ENCODE data around the gene CRNKL1.
A peak's percentile ranks its signal among the peaks of the same experiment; 100 is the strongest.

The CRNKL1 gene

GRCh38 chr20:20052074-20052970 is at the start of gene CRNKL1, which contains the start of gene CFAP61:
Gene CRNKL1 (minus strand): TSS chr20:20052466. CDS start chr20:20052342, 124 bp downstream.
Gene CFAP61 (plus strand): TSS chr20:20052532. CDS start chr20:20056654, 4,122 bp downstream.
- DNase-seq, result peak; percentile 90

- DNase-seq, result no peak
These were observed 48.6 kb upstream of the CRNKL1 start for GRCh38 chr20:20100881-20101280.

GRCh38 chr20:20096421-20096820 is 44.2 kb upstream of the CRNKL1 start:
- no peak for DNase-seq

GRCh38 chr20:20095114-20095872 is 43.0 kb upstream of the CRNKL1 start:
- no peak for DNase-seq

- no peak for DNase-seq
These were observed 42.1 kb upstream of the CRNKL1 start for GRCh38 chr20:20094410-20094809.

GRCh38 chr20:20092827-20093226 is 40.6 kb upstream of the CRNKL1 start:
- no peak for DNase-seq

- DNase-seq, result no peak
These were observed 37.7 kb upstream of the CRNKL1 start for GRCh38 chr20:20089939-20090338.

- DNase-seq, result no peak
These were observed 36.8 kb upstream of the CRNKL1 start for GRCh38 chr20:20089018-20089417.

- no peak for DNase-seq
These were observed 33.5 kb upstream of the CRNKL1 start for GRCh38 chr20:20085812-20086211.

- DNase-seq, result no peak
These were observed 32.8 kb upstream of the CRNKL1 start for GRCh38 chr20:20085071-20085470.

GRCh38 chr20:20084296-20084752 is 32.1 kb upstream of the CRNKL1 start:
- DNase-seq, result no peak

GRCh38 chr20:20083807-20084206 is 31.5 kb upstream of the CRNKL1 start:
- DNase-seq, result peak; percentile 22

GRCh38 chr20:20079102-20079784 is 27.0 kb upstream of the CRNKL1 start:
- DNase-seq, result no peak

- DNase-seq, result no peak
These were observed 25.8 kb upstream of the CRNKL1 start for GRCh38 chr20:20078041-20078440.

- no peak for DNase-seq
These were observed 24.2 kb upstream of the CRNKL1 start for GRCh38 chr20:20076297-20077065.

GRCh38 chr20:20075032-20075431 is 22.8 kb upstream of the CRNKL1 start:
- no peak for DNase-seq

GRCh38 chr20:20073801-20074371 is 21.6 kb upstream of the CRNKL1 start:
- no peak for DNase-seq

GRCh38 chr20:20070871-20071726 is 18.8 kb upstream of the CRNKL1 start:
- DNase-seq, result no peak

- DNase-seq, result peak; percentile 68
These were observed 13.1 kb upstream of the CRNKL1 start for GRCh38 chr20:20065361-20065760.

GRCh38 chr20:20063941-20064702 is 11.9 kb upstream of the CRNKL1 start:
- no peak for DNase-seq

Measured in GF-D8 (cell line).